Medulla oblongata (tissue), 1 donor: ENCODE data around the gene CT47C1.

Source experiments
- DNase-seq: peaks from one replicate; pipeline ENCODE4 v3.0.0-alpha.2; 2015; ENCODE audit errors: extremely low spot score

CT47C1 gene

DNA sequence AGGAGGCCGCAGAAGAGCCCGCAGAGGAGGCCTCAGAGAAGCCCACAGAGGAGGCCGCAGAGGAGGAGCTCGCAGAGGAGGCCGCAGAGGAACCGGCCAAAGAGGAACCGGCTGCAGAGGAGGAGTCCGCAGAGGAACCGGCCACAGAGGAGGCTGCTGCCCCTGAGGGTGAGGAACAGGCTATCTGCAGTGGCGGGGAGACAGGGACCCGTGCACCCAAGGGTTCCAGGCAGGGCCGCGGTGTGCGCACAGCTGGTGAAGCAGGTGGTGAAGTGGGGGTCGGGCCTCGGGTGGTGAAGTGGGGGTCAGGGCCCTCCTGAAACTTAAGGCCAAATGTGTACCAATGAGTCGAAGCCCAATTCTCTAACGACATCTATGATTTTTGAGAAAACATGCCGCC lies 1.1 kb downstream of the CT47C1 start:
- no peak for DNase-seq

GRCh38 chrX:119075270-119076025 lies 2.7 kb downstream of the CT47C1 start:
- no peak for DNase-seq

DNA sequence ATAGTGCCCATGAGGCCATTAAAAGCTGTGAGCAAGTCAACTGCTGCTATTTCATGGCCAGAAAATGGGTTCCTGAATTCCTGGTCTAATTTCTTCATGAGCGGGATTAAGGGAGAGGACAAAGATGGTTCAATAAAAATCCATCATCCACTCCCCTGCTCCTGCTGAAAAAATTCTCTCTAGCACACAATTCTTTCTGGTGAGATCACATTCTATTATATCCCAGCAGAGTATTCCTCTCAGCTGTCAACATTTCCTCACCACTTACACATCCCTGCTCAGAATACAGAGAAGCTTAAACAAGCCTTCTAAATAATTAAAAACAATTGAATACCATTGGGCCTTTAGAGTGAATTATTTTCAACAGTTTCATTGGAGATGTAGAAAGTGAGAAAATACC lies 9.5 kb downstream of the CT47C1 start:
- no peak for DNase-seq

GRCh38 chrX:119084766-119085165 lies 12.0 kb downstream of the CT47C1 start:
- DNase-seq: no peak

- no peak for DNase-seq
Measured at GRCh38 chrX:119087121-119087520, 14.3 kb downstream of the CT47C1 start.

GRCh38 chrX:119089619-119090018 lies 16.8 kb downstream of the CT47C1 start:
- DNase-seq: peak; percentile 2

GRCh38 chrX:119090627-119091026 lies 17.8 kb downstream of the CT47C1 start:
- no peak for DNase-seq

GRCh38 chrX:119093991-119094735 lies 21.4 kb downstream of the CT47C1 start:
- DNase-seq: no peak

DNA sequence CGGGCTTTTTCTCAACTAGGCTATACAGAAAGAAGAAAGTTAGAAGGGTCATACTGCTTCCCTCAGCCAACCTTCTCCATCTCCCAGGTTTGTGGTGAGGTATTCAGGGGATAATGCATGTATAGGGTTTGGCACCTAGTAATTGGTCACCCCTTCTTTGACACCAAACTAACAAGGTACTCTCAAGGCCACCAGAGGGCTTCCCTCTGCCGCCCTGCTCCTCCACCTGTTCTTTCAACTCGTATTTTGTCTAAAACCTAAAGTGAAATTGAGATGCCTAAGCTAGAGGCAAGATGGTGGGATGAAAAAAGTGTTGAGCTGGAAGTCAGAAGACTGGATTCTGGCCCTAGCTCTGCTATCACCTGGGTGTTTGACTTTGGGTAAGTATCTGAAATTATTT lies 22.0 kb downstream of the CT47C1 start:
- no peak for DNase-seq

- no peak for DNase-seq
Measured at GRCh38 chrX:119095936-119096335, 23.1 kb downstream of the CT47C1 start.

DNA sequence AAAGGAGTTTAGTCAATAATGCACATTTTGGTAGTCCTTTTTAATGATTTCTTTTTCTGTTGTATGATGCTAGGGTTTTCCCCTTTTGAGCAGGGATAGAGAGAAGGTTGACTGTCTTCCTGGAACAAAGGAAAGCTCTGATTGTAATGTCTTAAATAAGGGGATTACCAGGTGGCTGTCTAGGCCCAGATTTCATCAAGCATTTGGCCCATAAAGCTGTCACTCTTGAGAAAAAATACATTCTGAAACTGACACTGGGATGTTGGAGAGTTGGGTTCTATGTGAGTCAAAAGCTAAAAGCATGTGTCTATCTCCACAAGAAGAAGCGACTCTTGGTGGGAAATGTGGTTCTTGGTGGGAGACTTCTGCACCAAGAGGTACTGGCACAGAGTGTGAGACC lies 28.4 kb downstream of the CT47C1 start:
- DNase-seq: no peak

GRCh38 chrX:119105826-119106225 lies 33.0 kb downstream of the CT47C1 start:
- DNase-seq: no peak

GRCh38 chrX:119107206-119107605 lies 34.4 kb downstream of the CT47C1 start:
- DNase-seq: no peak

DNA sequence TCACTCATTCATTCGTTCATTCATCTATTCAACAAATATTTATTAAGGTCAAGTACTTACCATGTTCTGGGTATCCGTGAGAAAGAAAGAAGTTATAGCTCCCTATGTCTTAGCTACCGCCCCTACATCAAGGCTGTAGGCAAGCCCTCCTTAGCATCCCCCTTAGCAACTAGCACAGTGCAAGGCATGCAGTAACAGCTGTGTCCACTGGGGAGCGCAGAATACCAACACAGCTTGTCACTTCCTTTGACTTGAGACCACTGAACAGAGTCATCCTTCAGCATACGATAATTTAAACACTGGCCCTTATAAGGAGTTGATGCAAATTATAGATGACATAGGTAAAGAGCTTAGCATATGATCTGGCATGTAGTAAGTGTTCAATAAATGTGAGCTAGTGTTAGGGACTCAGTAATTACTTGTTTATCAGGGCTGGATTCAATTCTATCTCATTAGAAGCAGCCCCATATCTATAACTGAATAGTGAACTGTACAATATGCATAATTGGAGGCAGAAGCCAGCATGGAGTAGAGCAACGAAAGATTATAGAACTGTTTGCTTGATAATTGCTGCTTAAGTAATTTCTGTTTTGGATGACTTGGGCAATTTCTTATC lies 46.1 kb downstream of the CT47C1 start:
- peak; percentile 27 for DNase-seq

GRCh38 chrX:119121341-119121740 lies 48.5 kb downstream of the CT47C1 start:
- DNase-seq: no peak
